ENCODE results near the gene MEIKIN. TPM values are rescaled to one million over a fixed set of nuclear protein-coding genes. Genes with fewer than 3 reads are reported as not detected.

The MEIKIN gene
- total and polyA plus RNA-seq, 2 of the 8 experiments (the other 6 are each of a cell fraction or from before 2014, with no cell fraction given) = not detected

DNA sequence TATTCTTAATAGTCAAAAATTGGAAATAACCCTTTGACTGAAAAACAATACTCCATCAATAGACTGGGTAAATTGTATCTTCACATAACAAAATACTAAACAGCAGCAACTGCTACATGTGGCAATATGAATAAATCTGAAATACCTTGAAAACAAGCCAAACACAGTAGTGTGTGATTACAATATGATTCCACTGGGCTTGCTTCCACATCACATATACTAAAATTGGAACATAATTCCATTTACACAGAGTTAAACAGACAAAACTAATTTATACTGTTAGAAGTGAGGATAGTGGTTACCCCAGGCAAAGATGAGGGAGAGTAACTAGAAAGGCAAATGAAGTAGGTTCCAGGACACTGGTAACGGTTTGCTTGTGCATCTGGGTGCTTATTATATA lies 169.0 kb downstream of the MEIKIN start:
- Histone ChIP-seq H3K18ac (ENCODE audit: extremely low read depth, low read length) (no peak overlapping the region), H3K4me2 (ENCODE audit: insufficient read depth in 1 of 2, low read depth in 2 of 2, low read length in 2 of 2) (no peak overlapping the region), H2BK20ac (ENCODE audit: low read length) (no peak overlapping the region), H3K27ac (ENCODE audit: low read depth, low read length) (no peak overlapping the region), H3K23ac (ENCODE audit: insufficient read length) (no peak overlapping the region), H4K91ac (replicated peaks; ENCODE audit: insufficient read length, low read length) (no peak overlapping the region), H3K79me1 (ENCODE audit: low read depth, low read length) (no peaks in the 10 kb centered on the region; the same call in none of the 2 replicates), H3K56ac (replicated peaks; ENCODE audit: insufficient read length, low read depth, low read length) (no peak overlapping the region), H4K20me1 (replicated peaks in 1 of 2; ENCODE audit: control insufficient read depth in 1 of 2, insufficient read depth in 2 of 2, low read length in 2 of 2) (peaks cover 0 to 5% of the 10 kb centered on the region in 2 experiments), H2BK5ac (ENCODE audit: low read depth, low read length) (no peak overlapping the region), H3K14ac (ENCODE audit: insufficient read length) (no peak overlapping the region), H3K79me2 (ENCODE audit: control insufficient read depth in 1 of 2, insufficient read depth in 2 of 2, low read length in 2 of 2) (peaks cover 0 to 76% of the 10 kb centered on the region in 2 experiments; a peak in 3 of 4 replicates), H3K4me3 (ENCODE audit: extremely low read depth in 1 of 4, insufficient read depth in 2 of 4, low read depth in 3 of 4, low read length in 4 of 4) (no peak overlapping the region), H2BK12ac (ENCODE audit: low read depth, low read length) (no peak overlapping the region), H3K36me3 (ENCODE audit: control insufficient read depth in 2 of 4, insufficient read depth in 4 of 4, low read length in 3 of 4) (no peaks in the 10 kb centered on the region), H2AFZ (ENCODE audit: low read length) (no peak overlapping the region), H2BK15ac (ENCODE audit: low read length) (no peak overlapping the region), H3K9ac (replicated peaks in 1 of 4; ENCODE audit: extremely low read depth in 1 of 4, low read depth in 3 of 4, low read length in 3 of 4) (no peak overlapping the region), H2AK5ac (ENCODE audit: low read depth, low read length) (no peak overlapping the region), H3K9me3 (ENCODE audit: insufficient read depth in 2 of 2, low read depth in 1 of 2, low read length in 1 of 2) (no peaks in the 10 kb centered on the region), H3K4ac (replicated peaks; ENCODE audit: insufficient read length, low read depth, low read length) (no peak overlapping the region), H2BK120ac (replicated peaks; ENCODE audit: low read depth, low read length) (no peak overlapping the region), H3K23me2 (ENCODE audit: low read depth, low read length) (no peaks in the 10 kb centered on the region), H4K5ac (ENCODE audit: insufficient read length, low read depth, low read length) (no peak overlapping the region), H3K4me1 (replicated peaks in 1 of 4; ENCODE audit: control insufficient read depth in 3 of 4, insufficient read depth in 4 of 4, low read length in 3 of 4) (no peaks in the 10 kb centered on the region), H4K8ac (ENCODE audit: extremely low read depth, insufficient read depth, low read length) (no peak overlapping the region), H3K27me3 (replicated peaks in 1 of 4; ENCODE audit: control insufficient read depth in 3 of 4, extremely low read depth in 1 of 4, insufficient read depth in 3 of 4, low read length in 3 of 4) (no peaks in the 10 kb centered on the region)
- 100% methylated on average over 1 of the region's 1 CpG; no CpG with 5 or more reads in 1 of the 2 experiments for WGBS, 2 experiments (ENCODE audit: extremely low coverage in 1 of 2, insufficient coverage in 1 of 2, insufficient read length in 1 of 2, insufficient replicate concordance in 2 of 2, low coverage in 1 of 2, low lambda C conversion rate in 2 of 2, missing lambda C conversion rate in 1 of 2)
- CTCF ChIA-PET (ENCODE audit: partially characterized antibody) = no interaction called here
- no peak for FAIRE-seq
- TF ChIP-seq RFX5 (IDR thresholded peaks at IDR 0.05; ENCODE audit: borderline replicate concordance, low read depth, low read length) (no peak), CBX5 (IDR thresholded peaks at IDR 0.05; ENCODE audit: low read depth, low read length) (no peak), BCL11A (IDR thresholded peaks at IDR 0.05; ENCODE audit: low read depth in 2 of 2, low read length in 2 of 2) (no peak), TAF7 (optimal IDR thresholded peaks at IDR 0.05; ENCODE audit: borderline replicate concordance, low read depth, low read length) (no peak), SP1 (IDR thresholded peaks at IDR 0.05; ENCODE audit: low read depth, low read length) (no peak), PHF8 (conservative IDR thresholded peaks at IDR 0.05; ENCODE audit: low read depth, low read length) (no peak), SP2 (IDR thresholded peaks at IDR 0.05; ENCODE audit: low read length) (no peak), TBP (IDR thresholded peaks at IDR 0.05; ENCODE audit: low read depth, low read length) (no peak), RXRA (IDR thresholded peaks at IDR 0.05; ENCODE audit: insufficient read depth, low read depth, low read length) (no peak), TAF1 (IDR thresholded peaks at IDR 0.05; ENCODE audit: low read depth, low read length) (no peak), KDM1A (IDR thresholded peaks at IDR 0.05; ENCODE audit: borderline replicate concordance, low read length) (no peak)
- TF ChIP-seq, protein P1, sequence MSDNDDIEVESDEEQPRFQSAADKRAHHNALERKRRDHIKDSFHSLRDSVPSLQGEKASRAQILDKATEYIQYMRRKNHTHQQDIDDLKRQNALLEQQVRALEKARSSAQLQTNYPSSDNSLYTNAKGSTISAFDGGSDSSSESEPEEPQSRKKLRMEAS (IDR thresholded peaks at IDR 0.05) = no peak
- POLR2A ChIA-PET (ENCODE audit: partially characterized antibody) = no interaction called here
- DNase-seq (ENCODE audit: low read depth in 1 of 2, low spot score in 2 of 2) = no peak
